ENCODE measurements around the gene PLVAP. TPM values are rescaled to one million over a fixed set of nuclear protein-coding genes. Genes with fewer than 3 reads are reported as not detected.

PLVAP gene
- total RNA-seq, 1 experiment from 2014 or later: not detected

GRCh38 chr19:17351815-17352435, 25.2 kb downstream of the PLVAP start:
- H2BK120ac ChIP-seq (ENCODE audit: low read depth, low read length, poor library complexity, severe bottlenecking): no peak overlapping the region
- Mint-ChIP-seq H3K36me3 (ENCODE audit: insufficient read depth in 1 of 3, low read depth in 3 of 3) (no peaks in the 10 kb centered on the region), H3K27me3 (ENCODE audit: low read depth) (peaks cover 4% of the 10 kb centered on the region), H3K9me3 (no peaks in the 10 kb centered on the region; a peak in 1 of 5 replicates), H3K4me1 (peaks cover 14 to 21% of the 10 kb centered on the region in 2 experiments), H3K27ac (no peak overlapping the region), H3K4me3 (no peak overlapping the region; a peak in 2 of 5 replicates)
- no peaks in the 10 kb centered on the region for H3K79me1 ChIP-seq (ENCODE audit: insufficient read depth, low read depth, low read length, poor library complexity, severe bottlenecking)
- no peak overlapping the region for H4K91ac ChIP-seq (ENCODE audit: insufficient read length, low read depth, low read length)
- no peak overlapping the region for H3K56ac ChIP-seq (ENCODE audit: insufficient read length, low read depth, low read length)
- H2AFZ ChIP-seq (ENCODE audit: low read length): no peak overlapping the region
- H3K23me2 ChIP-seq (ENCODE audit: insufficient read length, low read depth, low read length, poor library complexity, severe bottlenecking): no peaks in the 10 kb centered on the region
- no peak overlapping the region for H3K14ac ChIP-seq (ENCODE audit: insufficient read depth, low read length)
- no peak overlapping the region for H3K4me2 ChIP-seq (ENCODE audit: insufficient read depth, insufficient read length, low read length)
- H2BK15ac ChIP-seq (ENCODE audit: low read depth, low read length): no peak overlapping the region
- no peak overlapping the region for H3K9ac ChIP-seq (ENCODE audit: extremely low read depth, insufficient read length, low read length)
- no peak overlapping the region for H3K27ac ChIP-seq (ENCODE audit: insufficient read length, low read depth, low read length)
- no peaks in the 10 kb centered on the region for H3K9me3 ChIP-seq (ENCODE audit: control insufficient read depth, low read depth, low read length)
- DNase-seq: no peak
- no peak overlapping the region for H2BK20ac ChIP-seq (ENCODE audit: low read depth, low read length, poor library complexity, severe bottlenecking)
- H3K79me2 ChIP-seq (ENCODE audit: insufficient read depth, low read length): no peaks in the 10 kb centered on the region
- no peak overlapping the region for H2BK5ac ChIP-seq (ENCODE audit: insufficient read length, low read length)
- WGBS (ENCODE audit: extremely low coverage, insufficient read length, low lambda C conversion rate): no CpG with 5 or more reads among the region's 45 CpGs
- H2AK5ac ChIP-seq (ENCODE audit: insufficient read length, low read length): no peak overlapping the region
- no peak overlapping the region for H2BK12ac ChIP-seq (ENCODE audit: insufficient read length, low read depth, low read length)
- no peak overlapping the region for H3K23ac ChIP-seq (ENCODE audit: insufficient read length, low read depth, low read length)
- H3K4me1 ChIP-seq (ENCODE audit: insufficient read depth, low read length): no peaks in the 10 kb centered on the region
- no peak overlapping the region for H4K5ac ChIP-seq (ENCODE audit: insufficient read length, low read depth, low read length)
- TF ChIP-seq, protein P1, sequence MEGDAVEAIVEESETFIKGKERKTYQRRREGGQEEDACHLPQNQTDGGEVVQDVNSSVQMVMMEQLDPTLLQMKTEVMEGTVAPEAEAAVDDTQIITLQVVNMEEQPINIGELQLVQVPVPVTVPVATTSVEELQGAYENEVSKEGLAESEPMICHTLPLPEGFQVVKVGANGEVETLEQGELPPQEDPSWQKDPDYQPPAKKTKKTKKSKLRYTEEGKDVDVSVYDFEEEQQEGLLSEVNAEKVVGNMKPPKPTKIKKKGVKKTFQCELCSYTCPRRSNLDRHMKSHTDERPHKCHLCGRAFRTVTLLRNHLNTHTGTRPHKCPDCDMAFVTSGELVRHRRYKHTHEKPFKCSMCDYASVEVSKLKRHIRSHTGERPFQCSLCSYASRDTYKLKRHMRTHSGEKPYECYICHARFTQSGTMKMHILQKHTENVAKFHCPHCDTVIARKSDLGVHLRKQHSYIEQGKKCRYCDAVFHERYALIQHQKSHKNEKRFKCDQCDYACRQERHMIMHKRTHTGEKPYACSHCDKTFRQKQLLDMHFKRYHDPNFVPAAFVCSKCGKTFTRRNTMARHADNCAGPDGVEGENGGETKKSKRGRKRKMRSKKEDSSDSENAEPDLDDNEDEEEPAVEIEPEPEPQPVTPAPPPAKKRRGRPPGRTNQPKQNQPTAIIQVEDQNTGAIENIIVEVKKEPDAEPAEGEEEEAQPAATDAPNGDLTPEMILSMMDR (conservative IDR thresholded peaks at IDR 0.05): no peak
- no peak overlapping the region for H4K8ac ChIP-seq (replicated peaks; ENCODE audit: insufficient read length, low read depth, low read length)
- no peaks in the 10 kb centered on the region for H3K27me3 ChIP-seq (ENCODE audit: insufficient read depth, low read length)
- H4K20me1 ChIP-seq (ENCODE audit: control insufficient read depth, insufficient read depth, insufficient read length): no peaks in the 10 kb centered on the region
- H3K18ac ChIP-seq (ENCODE audit: insufficient read length, low read depth, low read length): no peak overlapping the region
- no peak overlapping the region for H3T11ph ChIP-seq (ENCODE audit: low read length)
- H3K4ac ChIP-seq (ENCODE audit: low read depth, low read length): no peak overlapping the region
